NCI-H748 (cell line): Measurements from ENCODE around the gene VAV2.
"Not testable (repeated sequence)": the region's sequence is repeated elsewhere in the genome, so short reads cannot be mapped to it uniquely, and the experiment has no call there.

Experiments
- DNase-seq: peaks from one replicate; lab custom pipeline; 2025; ENCODE audit not compliant: unreplicated experiment; lab: John Stamatoyannopoulos, UW

Gene VAV2

DNA sequence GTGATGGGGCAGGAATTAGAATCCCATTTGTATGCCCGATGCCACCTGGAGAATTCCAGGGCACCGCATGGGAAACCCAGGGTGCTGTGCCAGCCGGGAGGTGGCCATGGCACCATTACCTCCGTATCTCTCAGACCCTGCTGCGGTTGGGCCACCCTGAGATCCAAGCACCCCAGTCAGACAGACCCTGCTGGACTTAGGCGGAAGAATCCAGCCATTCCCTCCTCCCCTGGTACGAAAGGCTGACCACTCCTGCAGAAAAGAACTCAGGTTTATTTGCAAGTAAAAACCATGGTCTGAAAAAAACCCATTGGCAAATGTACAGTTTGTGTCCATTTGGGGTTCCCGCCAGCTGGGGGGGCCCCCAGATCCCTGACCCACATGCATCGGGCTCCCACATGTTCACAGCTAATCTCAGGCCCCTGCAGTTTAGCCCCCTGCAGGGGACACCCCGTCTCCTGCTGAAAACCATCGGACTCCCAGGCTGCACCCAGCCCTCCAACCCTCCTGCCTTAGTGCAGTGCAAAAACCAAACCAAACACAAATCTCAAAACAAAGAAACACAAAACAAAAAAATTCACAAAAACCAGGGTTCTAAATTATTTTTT, 230.4 kb downstream of the VAV2 start:
- DNase-seq, result no peak

DNA sequence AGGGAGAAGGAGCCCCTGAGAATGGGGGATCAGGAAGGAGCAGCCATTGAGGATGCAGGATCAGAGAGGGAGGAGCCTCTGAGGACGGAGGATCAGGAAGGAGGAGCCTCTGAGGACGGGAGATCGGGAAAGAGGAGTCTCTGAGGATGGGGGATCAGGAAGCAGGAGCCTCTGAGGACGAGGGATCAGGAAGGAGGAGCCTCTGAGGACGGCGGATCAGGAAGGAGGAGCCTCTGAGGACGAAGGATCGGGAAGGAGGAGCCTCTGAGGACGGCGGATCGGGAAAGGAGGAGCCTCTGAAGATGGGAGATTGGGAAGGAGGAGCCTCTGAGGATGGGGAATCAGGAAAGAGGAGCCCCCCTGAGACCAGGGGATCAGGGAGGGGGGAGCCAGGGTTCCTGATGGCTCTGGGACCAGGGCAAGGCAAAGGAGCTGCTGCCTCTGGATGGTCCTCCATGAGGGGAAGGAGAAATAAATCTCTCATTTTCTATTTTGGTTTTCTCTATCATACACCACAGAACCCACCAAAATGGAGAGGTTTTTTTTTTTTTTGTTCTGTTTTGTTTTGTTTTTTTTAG, 231.3 kb downstream of the VAV2 start:
- DNase-seq, result no peak

DNA sequence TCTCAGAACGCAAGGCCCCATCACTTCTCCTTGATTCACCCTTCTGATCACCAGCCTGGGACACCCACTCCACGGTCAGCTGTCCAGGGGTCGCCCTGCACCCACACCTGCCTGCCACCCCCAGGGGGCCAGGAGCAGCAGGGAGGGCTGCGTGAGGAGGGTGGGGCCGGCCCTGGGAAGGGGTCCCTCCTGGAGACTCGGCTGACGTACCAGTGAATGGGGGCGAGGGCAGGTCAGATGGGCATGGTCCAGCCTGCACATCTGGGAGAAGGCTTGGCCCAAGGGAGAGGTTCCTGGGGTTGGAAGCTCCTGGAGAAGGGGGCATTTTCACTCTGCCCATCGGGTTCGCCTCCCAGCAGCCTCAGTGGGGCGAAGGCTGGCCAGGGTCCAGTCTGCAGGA, 232.2 kb downstream of the VAV2 start:
- no peak for DNase-seq

- DNase-seq, result no peak
These were observed 232.8 kb downstream of the VAV2 start for GRCh38 chr9:133759146-133759900.

GRCh38 chr9:133758228-133758627, 233.9 kb downstream of the VAV2 start:
- no peak for DNase-seq

DNA sequence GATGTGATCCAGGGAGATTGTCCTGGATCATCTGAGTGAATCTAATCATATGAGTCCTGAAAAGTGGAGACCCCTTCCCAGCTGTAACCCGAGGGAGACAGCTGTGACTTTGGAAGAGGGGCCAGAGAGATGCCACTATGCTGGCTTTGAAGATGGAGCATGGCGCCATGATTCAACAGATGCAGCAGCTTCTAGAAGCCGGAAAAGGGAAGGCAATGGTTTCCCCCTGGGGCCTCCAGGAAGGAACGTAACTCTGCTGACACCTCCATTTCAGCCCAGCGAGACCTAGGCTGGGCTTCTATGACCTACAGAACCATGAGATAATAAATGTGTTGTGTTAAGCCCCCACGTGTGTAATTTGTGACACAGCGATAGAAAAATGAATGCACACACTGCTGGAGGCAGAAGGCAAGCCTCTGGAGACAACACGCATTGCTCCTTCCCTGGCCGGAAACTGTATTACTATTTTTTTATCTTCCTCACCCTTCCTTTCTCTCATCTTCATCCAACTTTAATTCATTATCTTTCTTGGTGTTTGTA, 237.4 kb downstream of the VAV2 start:
- no peak for DNase-seq

GRCh38 chr9:133754187-133754586, 237.9 kb downstream of the VAV2 start:
- DNase-seq, result no peak

- DNase-seq, result no peak
These were observed 239.2 kb downstream of the VAV2 start for GRCh38 chr9:133752739-133753446.

DNA sequence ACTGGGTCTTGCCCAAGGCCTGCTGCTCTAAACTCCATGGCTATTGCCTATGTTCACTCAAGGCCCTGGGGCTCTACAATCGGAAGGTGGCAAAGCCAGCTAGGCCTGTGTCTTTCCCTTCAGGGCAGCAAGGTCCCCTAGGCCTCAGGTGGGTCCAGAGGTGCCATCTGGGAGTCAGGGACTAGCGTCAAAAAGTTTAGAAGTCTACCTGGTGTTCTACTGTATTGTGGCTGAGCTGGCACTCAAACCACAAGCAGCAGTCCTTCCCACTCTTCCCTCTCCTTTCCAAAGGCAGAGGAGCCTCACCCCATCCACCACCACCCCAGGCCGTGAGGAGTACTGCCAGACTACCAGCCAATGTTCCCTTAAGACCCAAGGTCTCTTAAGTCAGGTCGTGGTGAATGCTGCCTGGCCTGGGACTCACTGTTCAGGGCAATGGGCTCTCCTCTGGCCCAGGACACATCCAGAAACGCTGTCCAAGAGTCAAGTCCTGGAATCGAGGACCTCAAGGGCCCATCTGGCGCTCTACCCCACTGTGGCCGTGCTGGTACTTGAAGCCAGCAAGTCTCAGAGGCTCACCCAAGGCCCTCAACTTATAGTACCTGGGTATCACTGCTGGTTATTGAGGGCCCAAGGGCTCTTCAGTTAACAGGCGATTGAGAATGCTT, 241.0 kb downstream of the VAV2 start:
- no peak for DNase-seq

GRCh38 chr9:133747309-133747708, 244.8 kb downstream of the VAV2 start:
- DNase-seq, result no peak

DNA sequence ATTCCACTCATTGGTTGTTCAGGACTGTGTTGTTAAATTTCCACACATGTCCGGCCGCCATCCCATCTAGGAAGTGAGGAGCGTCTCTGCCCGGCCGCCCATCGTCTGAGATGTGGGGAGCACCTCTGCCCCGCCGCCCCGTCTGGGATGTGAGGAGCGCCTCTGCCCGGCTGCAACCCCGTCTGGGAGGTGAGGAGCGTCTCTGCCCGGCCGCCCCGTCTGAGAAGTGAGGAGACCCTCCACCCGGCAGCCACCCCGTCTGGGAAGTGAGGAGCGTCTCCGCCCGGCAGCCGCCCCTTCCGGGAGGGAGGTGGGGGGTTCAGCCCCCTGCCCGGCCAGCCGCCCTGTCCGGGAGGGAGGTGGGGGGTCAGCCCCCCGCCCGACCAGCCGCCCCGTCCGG, 247.6 kb downstream of the VAV2 start:
- not testable (repeated sequence) for DNase-seq

GRCh38 chr9:133742849-133743444, 249.2 kb downstream of the VAV2 start:
- DNase-seq, result peak; percentile 82

DNA sequence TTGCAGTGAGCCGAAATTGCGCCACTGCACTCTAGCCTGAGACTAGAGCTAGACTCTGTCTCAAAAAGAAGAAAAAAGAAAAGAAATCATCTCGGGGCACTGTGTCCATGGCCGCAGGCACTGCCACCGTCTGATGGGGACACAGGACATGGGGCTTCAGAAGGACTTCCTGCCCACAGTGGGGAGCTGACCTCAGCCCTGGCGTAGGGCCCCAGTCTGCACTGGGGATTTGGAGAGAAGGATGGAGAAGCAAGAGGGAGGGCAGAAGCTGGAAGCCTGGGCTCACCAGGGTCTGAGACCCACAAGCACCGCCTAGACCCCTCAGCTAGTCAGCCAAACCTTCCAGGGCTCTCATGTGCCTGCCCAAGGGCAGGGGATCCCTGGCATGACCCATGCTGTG, 249.9 kb downstream of the VAV2 start:
- no peak for DNase-seq

DNA sequence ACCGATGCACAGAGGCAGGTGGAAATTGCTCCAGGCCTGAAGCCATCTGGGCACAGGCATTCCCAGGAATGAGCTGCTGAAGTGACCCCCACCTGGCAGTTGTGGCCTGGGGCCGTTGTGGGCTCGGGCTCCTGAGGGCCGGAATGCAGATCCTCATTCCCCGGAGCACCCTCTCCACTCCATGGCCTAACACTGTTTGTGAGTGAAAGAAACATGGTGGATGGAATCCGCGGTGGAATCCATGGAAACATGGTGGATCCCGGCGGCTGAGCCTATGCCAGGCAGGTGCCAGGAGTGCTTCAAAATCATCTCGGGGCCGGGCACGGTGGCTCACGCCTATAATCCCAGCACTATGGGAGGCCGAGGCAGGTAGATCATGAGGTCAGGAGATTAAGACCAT, 250.4 kb downstream of the VAV2 start:
- DNase-seq, result no peak

GRCh38 chr9:133740911-133741310, 251.2 kb downstream of the VAV2 start:
- DNase-seq, result no peak

- no peak for DNase-seq
These were observed 252.5 kb downstream of the VAV2 start for GRCh38 chr9:133739408-133740280.

GRCh38 chr9:133738640-133739225, 253.4 kb downstream of the VAV2 start:
- DNase-seq, result no peak

DNA sequence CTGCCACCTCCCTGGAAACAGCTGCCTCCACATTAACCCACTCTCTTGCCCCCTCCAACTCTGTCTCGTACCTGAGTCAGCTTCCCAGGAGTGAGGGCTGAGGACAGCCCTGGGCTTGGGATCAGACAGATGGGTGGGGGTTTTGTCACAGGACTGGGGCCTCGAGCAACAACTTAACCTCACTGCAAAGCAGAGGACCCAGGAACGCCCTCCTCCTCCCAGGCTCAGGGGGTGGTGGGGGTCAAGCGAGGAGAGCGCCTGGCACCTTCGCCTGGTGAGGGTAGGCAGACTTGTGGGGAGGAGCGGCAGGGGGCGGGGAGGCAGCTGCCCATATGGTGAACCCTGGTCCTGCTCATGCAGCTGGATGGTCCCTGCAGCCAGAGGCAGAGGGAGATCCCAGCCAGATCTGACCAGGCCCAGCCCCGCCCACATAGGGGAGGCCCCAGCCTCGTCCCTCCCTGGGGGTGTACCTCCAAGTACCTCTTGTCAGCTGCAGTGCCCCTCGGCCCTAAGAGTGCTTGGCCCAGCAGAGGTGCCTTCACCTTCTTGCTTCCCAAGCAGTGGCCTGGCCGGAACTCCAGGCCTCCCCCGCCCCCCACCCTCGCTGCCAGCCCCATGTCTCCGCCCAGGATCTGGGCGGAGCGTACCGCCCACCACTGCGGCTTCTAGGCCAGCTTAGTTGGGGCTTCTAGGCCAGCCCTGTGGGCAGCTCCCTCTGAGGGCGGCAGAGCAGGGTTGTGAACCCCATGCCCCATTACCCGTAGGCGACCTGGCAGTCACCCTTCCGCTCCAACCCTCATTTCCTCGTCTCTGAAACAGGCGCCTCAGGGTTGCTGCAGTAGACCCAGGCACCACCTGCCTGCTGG, 254.1 kb downstream of the VAV2 start, which contains the start of gene SARDH:
SARDH (minus strand) TSS at position 579 of the 866 bp plus-strand sequence. CDS start 4,179 bp downstream, outside the sequence.
- peak; percentile 41 for DNase-seq
